Measurements from ENCODE around the gene TBC1D16.

- no peak for TF ChIP-seq TAF1 (IDR thresholded peaks at IDR 0.05; ENCODE audit: low read depth, low read length)
- TF ChIP-seq POLR2A (IDR thresholded peaks at IDR 0.05; ENCODE audit: low read depth, low read length), result no peak
- TF ChIP-seq POLR2AphosphoS5 (IDR thresholded peaks at IDR 0.05; ENCODE audit: low read depth, low read length), result no peak
Measured at GRCh38 chr17:79990704-79991103, 45.0 kb downstream of the TBC1D16 start.

Data from GM12891 (cell line).